GM12878 (cell line): ENCODE measurements around the gene POLR2B.

ENCODE experiments used
- CBFB ChIP-seq: IDR thresholded peaks from 2 replicates; pipeline ENCODE4 v1.6.1; 2016; ENCODE audit warnings: antibody characterized with exemption, low read depth
- JUND ChIP-seq: IDR thresholded peaks from 2 replicates; pipeline ENCODE4 v1.6.1; 2012; ENCODE audit warnings: low read depth, mild to moderate bottlenecking, low read length, improper control_type of control experiment, moderate library complexity
- POLR2AphosphoS5 ChIP-seq: IDR thresholded peaks from 2 replicates; pipeline ENCODE4 v1.6.1; 2011; ENCODE audit warnings: mild to moderate bottlenecking, low read length, inconsistent platforms
- RFX5 ChIP-seq: IDR thresholded peaks from 2 replicates; pipeline ENCODE4 v1.6.1; 2011; ENCODE audit warnings: low read depth, low read length, improper control_type of control experiment
- SREBF1 ChIP-seq: IDR thresholded peaks from 2 replicates; pipeline ENCODE4 v1.6.1; 2012; ENCODE audit warnings: mild to moderate bottlenecking, low read length
- STAT3 ChIP-seq: IDR thresholded peaks from 2 replicates; pipeline ENCODE4 v1.6.1; 2011; ENCODE audit warnings: low read depth, low read length, improper control_type of control experiment
- ZNF274 ChIP-seq: IDR thresholded peaks from one replicate; pipeline ENCODE4 v1.8.0; 2011; ENCODE audit not compliant: insufficient read length, insufficient read depth
- TF ChIP-seq, protein P1 (sequence below), 3 experiments: IDR thresholded peaks in 2 of 3; conservative IDR thresholded peaks in 1 of 3; 2 replicates each; pipeline ENCODE4 v1.5.1; 2011; ENCODE audit warnings: low read depth in 3 of 3, low read length in 3 of 3, mild to moderate bottlenecking in 3 of 3, control low read depth in 2 of 3, moderate library complexity in 2 of 3, inconsistent platforms in 1 of 3, mixed read lengths in 1 of 3; ENCODE audit not compliant: control insufficient read depth in 2 of 3, insufficient read depth in 1 of 3; ENCODE audit errors: extremely low read depth in 1 of 3
- TF ChIP-seq, protein P2 (sequence below): IDR thresholded peaks from 2 replicates; pipeline ENCODE4 v1.6.1; 2011; ENCODE audit warnings: low read depth, low read length, improper control_type of control experiment, borderline replicate concordance

DNA sequence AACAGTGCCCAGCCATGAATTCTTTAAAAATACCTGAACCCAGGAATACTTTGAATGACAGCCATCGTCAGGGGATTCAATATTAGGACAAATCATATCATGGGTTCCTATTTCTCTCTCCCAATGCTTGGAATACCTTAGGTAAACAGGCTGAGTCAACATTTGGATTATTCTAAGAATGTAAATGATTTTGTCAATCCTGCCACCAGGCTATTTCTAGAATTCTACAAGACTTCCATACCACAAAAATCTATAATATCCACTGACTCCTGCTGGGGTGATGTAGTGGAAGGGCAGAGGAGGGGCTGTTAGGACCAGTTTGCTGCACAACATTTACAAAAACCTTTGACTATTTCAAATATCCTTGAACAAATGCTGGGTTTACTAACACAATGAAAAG lies 66.3 kb downstream of the POLR2B start:
- TF ChIP-seq, protein P1, sequence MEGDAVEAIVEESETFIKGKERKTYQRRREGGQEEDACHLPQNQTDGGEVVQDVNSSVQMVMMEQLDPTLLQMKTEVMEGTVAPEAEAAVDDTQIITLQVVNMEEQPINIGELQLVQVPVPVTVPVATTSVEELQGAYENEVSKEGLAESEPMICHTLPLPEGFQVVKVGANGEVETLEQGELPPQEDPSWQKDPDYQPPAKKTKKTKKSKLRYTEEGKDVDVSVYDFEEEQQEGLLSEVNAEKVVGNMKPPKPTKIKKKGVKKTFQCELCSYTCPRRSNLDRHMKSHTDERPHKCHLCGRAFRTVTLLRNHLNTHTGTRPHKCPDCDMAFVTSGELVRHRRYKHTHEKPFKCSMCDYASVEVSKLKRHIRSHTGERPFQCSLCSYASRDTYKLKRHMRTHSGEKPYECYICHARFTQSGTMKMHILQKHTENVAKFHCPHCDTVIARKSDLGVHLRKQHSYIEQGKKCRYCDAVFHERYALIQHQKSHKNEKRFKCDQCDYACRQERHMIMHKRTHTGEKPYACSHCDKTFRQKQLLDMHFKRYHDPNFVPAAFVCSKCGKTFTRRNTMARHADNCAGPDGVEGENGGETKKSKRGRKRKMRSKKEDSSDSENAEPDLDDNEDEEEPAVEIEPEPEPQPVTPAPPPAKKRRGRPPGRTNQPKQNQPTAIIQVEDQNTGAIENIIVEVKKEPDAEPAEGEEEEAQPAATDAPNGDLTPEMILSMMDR (IDR thresholded peaks at IDR 0.05 in 2 of 3, conservative IDR thresholded peaks at IDR 0.05 in 1 of 3; ENCODE audit: control insufficient read depth in 2 of 3, extremely low read depth in 1 of 3, insufficient read depth in 1 of 3, low read depth in 3 of 3, low read length in 3 of 3), result no peak
- TF ChIP-seq ZNF274 (no peak), CBFB (no peak), RFX5 (no peak), POLR2AphosphoS5 (no peak), STAT3 (no peak), SREBF1 (no peak), JUND (no peak)
- TF ChIP-seq, protein P2, sequence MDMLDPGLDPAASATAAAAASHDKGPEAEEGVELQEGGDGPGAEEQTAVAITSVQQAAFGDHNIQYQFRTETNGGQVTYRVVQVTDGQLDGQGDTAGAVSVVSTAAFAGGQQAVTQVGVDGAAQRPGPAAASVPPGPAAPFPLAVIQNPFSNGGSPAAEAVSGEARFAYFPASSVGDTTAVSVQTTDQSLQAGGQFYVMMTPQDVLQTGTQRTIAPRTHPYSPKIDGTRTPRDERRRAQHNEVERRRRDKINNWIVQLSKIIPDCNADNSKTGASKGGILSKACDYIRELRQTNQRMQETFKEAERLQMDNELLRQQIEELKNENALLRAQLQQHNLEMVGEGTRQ, result no peak
